A549 (cell line): ENCODE data around the gene CD109. TPM values are rescaled to one million over a fixed set of nuclear protein-coding genes. Genes with fewer than 3 reads are reported as not detected.

Experiments used
- ATAC-seq, 2 experiments: fragments of 200-7000 bp in 1 of 2; fragments of >200 bp in 1 of 2; cut with Nextera tagmentation in 1 of 2; cut with Tn5 transposase in 1 of 2; 3 replicates each; pipeline versions ENCODE4 v1.8.0 to v1.9.1; 2018 to 2020; ENCODE audit warnings: mild to moderate bottlenecking in 1 of 2, moderate library complexity in 1 of 2
- CTCF ChIA-PET: fragments of 300-600 bp; sonication (Branson Sonifier 250); formaldehyde crosslinking; extraction: SDS; loops from one replicate; lab custom pipeline; 2021; ENCODE audit warnings: antibody characterized with exemption, inconsistent platforms; lab: Yijun Ruan, JAX
- POLR2A ChIA-PET: fragments of 350-600 bp; formaldehyde crosslinking; extraction: SDS; loops from one replicate; lab custom pipeline; 2021; ENCODE audit warnings: antibody characterized with exemption, inconsistent platforms; lab: Yijun Ruan, JAX
- DNase-seq, 2 experiments: peaks; one replicate each; pipeline versions ENCODE4 v3.0.0 to v3.0.0-alpha.2; 2011 to 2016; ENCODE audit warnings: low read depth in 1 of 2, low spot score in 1 of 2
- FAIRE-seq: peaks from 2 replicates; lab custom pipeline; 2011; peaks lifted over from hg19 to GRCh38; lab: Jason Lieb, UNC
- H3K27ac ChIP-seq, 2 experiments: fragments of >200 bp; sonication (Bioruptor Twin); formaldehyde crosslinking; 3 replicates each; pipeline ENCODE4 v1.5.1; 2016 to 2017
- H3K4me1 ChIP-seq: fragments of >200 bp; sonication (Bioruptor Twin); formaldehyde crosslinking; 3 replicates; pipeline ENCODE4 v1.6.1; 2016
- H3K4me2 ChIP-seq: fragments of >200 bp; sonication (Bioruptor Twin); formaldehyde crosslinking; 3 replicates; pipeline ENCODE4 v1.6.1; 2016
- H3K4me3 ChIP-seq: fragments of >200 bp; sonication (Bioruptor Twin); formaldehyde crosslinking; 3 replicates; pipeline ENCODE4 v1.5.1; 2016
- H3K9me3 ChIP-seq: fragments of >200 bp; sonication (Bioruptor Twin); formaldehyde crosslinking; 3 replicates; pipeline ENCODE4 v1.6.1; 2016
- CHD4 ChIP-seq: fragments of 200-600 bp; sonication (generic); IDR thresholded peaks from 2 replicates; pipeline ENCODE4 v1.6.1; 2016; ENCODE audit warnings: antibody characterized with exemption, mild to moderate bottlenecking, borderline replicate concordance
- EP300 ChIP-seq, 2 experiments: fragments of >200 bp; sonication (Bioruptor Twin); formaldehyde crosslinking; IDR thresholded peaks; 2 replicates in 1 of 2; 3 replicates in 1 of 2; pipeline ENCODE4 v1.6.1; 2016 to 2017
- ESRRA ChIP-seq: fragments of 150-350 bp; IDR thresholded peaks from 2 replicates; pipeline ENCODE4 v1.6.1; 2014; ENCODE audit warnings: mild to moderate bottlenecking, low read length, borderline replicate concordance
- FOXS1 ChIP-seq: fragments of 250-450 bp; sonication (Bioruptor Pico); IDR thresholded peaks from 2 replicates; pipeline ENCODE4 v1.5.0; 2020; ENCODE audit warnings: mild to moderate bottlenecking, moderate library complexity
- HDAC2 ChIP-seq: fragments of 200-600 bp; sonication (generic); IDR thresholded peaks from 2 replicates; pipeline ENCODE4 v1.6.1; 2016
- HEYL ChIP-seq: fragments of 250-450 bp; sonication (Bioruptor Pico); IDR thresholded peaks from 2 replicates; pipeline ENCODE4 v1.8.0; 2021; ENCODE audit warnings: mild to moderate bottlenecking, moderate library complexity
- HOXA7 ChIP-seq: fragments of 250-450 bp; sonication (Bioruptor Pico); IDR thresholded peaks from 2 replicates; pipeline ENCODE4 v1.5.0; 2020; ENCODE audit warnings: mild to moderate bottlenecking, moderate library complexity
- JUNB ChIP-seq: fragments of >200 bp; sonication (Bioruptor Twin); formaldehyde crosslinking; IDR thresholded peaks from 2 replicates; pipeline ENCODE4 v1.6.1; 2016
- KDM5A ChIP-seq: fragments of 200-600 bp; sonication (generic); IDR thresholded peaks from 2 replicates; pipeline ENCODE4 v1.6.1; 2016; ENCODE audit warnings: antibody characterized with exemption, mild to moderate bottlenecking
- MAZ ChIP-seq: fragments of 150-350 bp; IDR thresholded peaks from 2 replicates; pipeline ENCODE4 v1.6.1; 2014; ENCODE audit warnings: antibody characterized with exemption, low read depth, low read length, borderline replicate concordance
- NPAS2 ChIP-seq: fragments of 250-450 bp; sonication (Bioruptor Pico); IDR thresholded peaks from 2 replicates; pipeline ENCODE4 v1.8.0; 2022; ENCODE audit warnings: mild to moderate bottlenecking, moderate library complexity, borderline replicate concordance
- PHF8 ChIP-seq: fragments of 200-600 bp; sonication (generic); IDR thresholded peaks from 2 replicates; pipeline ENCODE4 v1.6.1; 2016; ENCODE audit warnings: low read depth, mild to moderate bottlenecking, antibody characterized with exemption, moderate library complexity, borderline replicate concordance
- POLR2AphosphoS2 ChIP-seq: conservative IDR thresholded peaks from 2 replicates; pipeline ENCODE4 v1.6.1; 2012; ENCODE audit warnings: low read length, improper control_type of control experiment, inconsistent platforms
- ZFP36 ChIP-seq: fragments of 450-650 bp; IDR thresholded peaks from 2 replicates; pipeline ENCODE4 v1.6.1; 2014; ENCODE audit warnings: borderline replicate concordance; ENCODE audit not compliant: partially characterized antibody
- ZNF302 ChIP-seq: fragments of 250-450 bp; sonication (Bioruptor Pico); IDR thresholded peaks from 2 replicates; pipeline ENCODE4 v1.9.0; 2021; ENCODE audit warnings: inconsistent platforms, mild to moderate bottlenecking, moderate library complexity
- WGBS: methylation state at CpG from one replicate; pipeline ENCODE4 v1.1.6; 2017; ENCODE audit errors: missing lambda C conversion rate; 5-methylcytosine and 5-hydroxymethylcytosine counted together
- polyA plus RNA-seq, 4 experiments: library from polyadenylated mRNA; depleted of rRNA in 3 of 4; stranded (reverse); fragments of >200 nt; fragmentation: RNase III in 1 of 4; extraction: RNeasy Plus Mini Kit Qiagen cat#74134 plus additional on column Dnase treatment in 1 of 4; gene quantifications; 2 replicates in 3 of 4; 3 replicates in 1 of 4; pipeline ENCODE4 v1.2.3, GENCODE V29; 2011 to 2017
- TF ChIP-seq, protein P1 (sequence below): fragments of >200 bp; sonication (Bioruptor Twin); formaldehyde crosslinking; IDR thresholded peaks from 2 replicates; pipeline ENCODE4 v1.6.1; 2016
- TF ChIP-seq, protein P2 (sequence below): IDR thresholded peaks from 2 replicates; pipeline ENCODE4 v1.6.1; 2012
- TF ChIP-seq, protein P3 (sequence below): fragments of 250-450 bp; sonication (Bioruptor Pico); IDR thresholded peaks from 2 replicates; pipeline ENCODE4 v1.5.0; 2020; ENCODE audit warnings: low read depth, mild to moderate bottlenecking, moderate library complexity
- TF ChIP-seq, protein P4 (sequence below): fragments of 200-600 bp; sonication (generic); IDR thresholded peaks from 2 replicates; pipeline ENCODE4 v1.6.1; 2016; ENCODE audit warnings: antibody characterized with exemption, mild to moderate bottlenecking, moderate library complexity
- TF ChIP-seq, protein P5 (sequence below): fragments of 250-450 bp; sonication (Bioruptor Pico); IDR thresholded peaks from 2 replicates; pipeline ENCODE4 v1.5.0; 2021; ENCODE audit warnings: mild to moderate bottlenecking, moderate library complexity, borderline replicate concordance

Gene CD109
- polyA plus RNA-seq, 2 of the 4 experiments (the other 2 are of a cell fraction): 18.3 to 56.7 TPM

DNA sequence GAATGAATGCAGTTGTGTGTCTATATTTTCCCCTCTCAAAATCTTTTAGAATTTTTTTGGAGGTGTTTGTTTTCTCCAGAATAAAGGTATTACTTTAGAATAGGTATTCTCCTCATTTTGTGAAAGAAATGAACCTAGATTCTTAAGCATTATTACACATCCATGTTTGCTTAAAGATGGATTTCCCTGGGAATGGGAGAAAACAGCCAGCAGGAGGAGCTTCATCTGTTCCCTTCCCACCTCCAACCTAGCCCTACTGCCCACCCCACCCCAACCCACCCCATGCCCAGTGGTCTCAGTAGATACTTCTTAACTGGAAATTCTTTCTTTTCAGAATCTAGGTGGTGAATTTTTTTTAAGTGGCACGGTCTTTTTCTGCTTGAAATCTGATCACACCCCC, 127.8 kb downstream of the CD109 start:
- H3K4me3 ChIP-seq: no peak overlapping the region
- no peaks in the 10 kb centered on the region for H3K4me1 ChIP-seq
- WGBS: 82% methylated on average over 1 of the region's 1 CpG
- ChIA-PET POLR2A (no interaction called here), CTCF (interaction anchor here (1.6 kb wide), 1 partner anchor 1385 kb away, joined by 4 read pairs; no protein-coding TSS in a partner anchor)
- H3K9me3 ChIP-seq: no peaks in the 10 kb centered on the region
- no peak for ATAC-seq
- TF ChIP-seq EP300 (IDR thresholded peaks at IDR 0.05) (no peak), POLR2AphosphoS2 (no peak), JUNB (no peak), NPAS2 (CRISPR knock-in tag) (no peak), KDM5A (no peak), ZNF302 (CRISPR knock-in tag) (no peak), FOXS1 (CRISPR knock-in tag) (no peak), HEYL (no peak), PHF8 (no peak), MAZ (no peak), ESRRA (no peak), HOXA7 (CRISPR knock-in tag) (no peak)
- TF ChIP-seq, protein P1, sequence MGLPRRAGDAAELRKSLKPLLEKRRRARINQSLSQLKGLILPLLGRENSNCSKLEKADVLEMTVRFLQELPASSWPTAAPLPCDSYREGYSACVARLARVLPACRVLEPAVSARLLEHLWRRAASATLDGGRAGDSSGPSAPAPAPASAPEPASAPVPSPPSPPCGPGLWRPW: no peak
- TF ChIP-seq, protein P2, sequence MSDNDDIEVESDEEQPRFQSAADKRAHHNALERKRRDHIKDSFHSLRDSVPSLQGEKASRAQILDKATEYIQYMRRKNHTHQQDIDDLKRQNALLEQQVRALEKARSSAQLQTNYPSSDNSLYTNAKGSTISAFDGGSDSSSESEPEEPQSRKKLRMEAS: no peak
- TF ChIP-seq, protein P3, sequence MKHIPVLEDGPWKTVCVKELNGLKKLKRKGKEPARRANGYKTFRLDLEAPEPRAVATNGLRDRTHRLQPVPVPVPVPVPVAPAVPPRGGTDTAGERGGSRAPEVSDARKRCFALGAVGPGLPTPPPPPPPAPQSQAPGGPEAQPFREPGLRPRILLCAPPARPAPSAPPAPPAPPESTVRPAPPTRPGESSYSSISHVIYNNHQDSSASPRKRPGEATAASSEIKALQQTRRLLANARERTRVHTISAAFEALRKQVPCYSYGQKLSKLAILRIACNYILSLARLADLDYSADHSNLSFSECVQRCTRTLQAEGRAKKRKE (CRISPR knock-in tag): no peak
- TF ChIP-seq, protein P4, sequence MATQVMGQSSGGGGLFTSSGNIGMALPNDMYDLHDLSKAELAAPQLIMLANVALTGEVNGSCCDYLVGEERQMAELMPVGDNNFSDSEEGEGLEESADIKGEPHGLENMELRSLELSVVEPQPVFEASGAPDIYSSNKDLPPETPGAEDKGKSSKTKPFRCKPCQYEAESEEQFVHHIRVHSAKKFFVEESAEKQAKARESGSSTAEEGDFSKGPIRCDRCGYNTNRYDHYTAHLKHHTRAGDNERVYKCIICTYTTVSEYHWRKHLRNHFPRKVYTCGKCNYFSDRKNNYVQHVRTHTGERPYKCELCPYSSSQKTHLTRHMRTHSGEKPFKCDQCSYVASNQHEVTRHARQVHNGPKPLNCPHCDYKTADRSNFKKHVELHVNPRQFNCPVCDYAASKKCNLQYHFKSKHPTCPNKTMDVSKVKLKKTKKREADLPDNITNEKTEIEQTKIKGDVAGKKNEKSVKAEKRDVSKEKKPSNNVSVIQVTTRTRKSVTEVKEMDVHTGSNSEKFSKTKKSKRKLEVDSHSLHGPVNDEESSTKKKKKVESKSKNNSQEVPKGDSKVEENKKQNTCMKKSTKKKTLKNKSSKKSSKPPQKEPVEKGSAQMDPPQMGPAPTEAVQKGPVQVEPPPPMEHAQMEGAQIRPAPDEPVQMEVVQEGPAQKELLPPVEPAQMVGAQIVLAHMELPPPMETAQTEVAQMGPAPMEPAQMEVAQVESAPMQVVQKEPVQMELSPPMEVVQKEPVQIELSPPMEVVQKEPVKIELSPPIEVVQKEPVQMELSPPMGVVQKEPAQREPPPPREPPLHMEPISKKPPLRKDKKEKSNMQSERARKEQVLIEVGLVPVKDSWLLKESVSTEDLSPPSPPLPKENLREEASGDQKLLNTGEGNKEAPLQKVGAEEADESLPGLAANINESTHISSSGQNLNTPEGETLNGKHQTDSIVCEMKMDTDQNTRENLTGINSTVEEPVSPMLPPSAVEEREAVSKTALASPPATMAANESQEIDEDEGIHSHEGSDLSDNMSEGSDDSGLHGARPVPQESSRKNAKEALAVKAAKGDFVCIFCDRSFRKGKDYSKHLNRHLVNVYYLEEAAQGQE: no peak
- TF ChIP-seq, protein P5, sequence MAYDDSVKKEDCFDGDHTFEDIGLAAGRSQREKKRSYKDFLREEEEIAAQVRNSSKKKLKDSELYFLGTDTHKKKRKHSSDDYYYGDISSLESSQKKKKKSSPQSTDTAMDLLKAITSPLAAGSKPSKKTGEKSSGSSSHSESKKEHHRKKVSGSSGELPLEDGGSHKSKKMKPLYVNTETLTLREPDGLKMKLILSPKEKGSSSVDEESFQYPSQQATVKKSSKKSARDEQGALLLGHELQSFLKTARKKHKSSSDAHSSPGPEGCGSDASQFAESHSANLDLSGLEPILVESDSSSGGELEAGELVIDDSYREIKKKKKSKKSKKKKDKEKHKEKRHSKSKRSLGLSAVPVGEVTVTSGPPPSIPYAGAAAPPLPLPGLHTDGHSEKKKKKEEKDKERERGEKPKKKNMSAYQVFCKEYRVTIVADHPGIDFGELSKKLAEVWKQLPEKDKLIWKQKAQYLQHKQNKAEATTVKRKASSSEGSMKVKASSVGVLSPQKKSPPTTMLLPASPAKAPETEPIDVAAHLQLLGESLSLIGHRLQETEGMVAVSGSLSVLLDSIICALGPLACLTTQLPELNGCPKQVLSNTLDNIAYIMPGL (CRISPR knock-in tag): no peak
- no peak for FAIRE-seq
- H3K27ac ChIP-seq: no peak overlapping the region
- no peak overlapping the region for H3K4me2 ChIP-seq
- DNase-seq: no peak

DNA sequence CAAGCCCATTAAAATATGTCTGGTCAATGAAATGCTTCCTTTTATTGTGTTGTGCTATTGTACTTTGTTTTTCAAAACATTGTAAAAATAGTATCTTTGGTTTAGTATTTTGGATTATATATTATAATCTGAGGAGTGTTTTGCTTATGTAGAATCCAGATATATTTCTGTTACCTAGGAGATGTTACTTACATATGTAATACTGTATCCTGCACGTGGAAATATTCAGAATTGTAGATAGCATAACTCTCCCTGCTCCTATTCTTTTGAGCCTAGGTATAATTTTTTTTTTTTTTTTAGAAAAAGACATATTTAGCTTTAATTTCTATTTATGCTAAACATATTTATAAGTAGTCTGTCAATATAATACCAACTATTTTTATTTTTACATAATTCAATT, 130.6 kb downstream of the CD109 start:
- no peak overlapping the region for H3K27ac ChIP-seq
- TF ChIP-seq CHD4 (no peak), HDAC2 (no peak), PHF8 (no peak), ZFP36 (no peak)
- ChIA-PET CTCF (no interaction called here), POLR2A (no interaction called here)
- H3K4me2 ChIP-seq: no peak overlapping the region
- 88% methylated on average over 1 of the region's 1 CpG for WGBS
- H3K4me3 ChIP-seq: no peak overlapping the region
- no peaks in the 10 kb centered on the region for H3K4me1 ChIP-seq
- ATAC-seq: no peak
- no peak for FAIRE-seq
- H3K9me3 ChIP-seq: no peaks in the 10 kb centered on the region
- no peak for DNase-seq
